ENCODE measurements around the gene FUT7.

FUT7 gene

GRCh38 chr9:137021568-137021978 is 10.3 kb downstream of the FUT7 start:
- in situ Hi-C loops (cut with MboI; ENCODE audit: low sequenced_read_pairs) = no loop called here

GRCh38 chr9:137020771-137021567 is 10.9 kb downstream of the FUT7 start:
- in situ Hi-C loops (cut with MboI; ENCODE audit: low sequenced_read_pairs) = no loop called here

GRCh38 chr9:137019891-137020683 is 11.8 kb downstream of the FUT7 start:
- in situ Hi-C loops (cut with MboI; ENCODE audit: low sequenced_read_pairs) = no loop called here

- in situ Hi-C loops (cut with MboI; ENCODE audit: low sequenced_read_pairs) = no loop called here
Observed at GRCh38 chr9:137018761-137019559, 12.9 kb downstream of the FUT7 start.

- in situ Hi-C loops (cut with MboI; ENCODE audit: low sequenced_read_pairs) = no loop called here
Observed at GRCh38 chr9:137017791-137018497, 13.9 kb downstream of the FUT7 start.

- in situ Hi-C loops (cut with MboI; ENCODE audit: low sequenced_read_pairs) = no loop called here
Observed at GRCh38 chr9:137017071-137017470, 14.8 kb downstream of the FUT7 start.

GRCh38 chr9:137016436-137016835 is 15.5 kb downstream of the FUT7 start:
- in situ Hi-C loops (cut with MboI; ENCODE audit: low sequenced_read_pairs) = no loop called here

GRCh38 chr9:137015976-137016375 is 15.9 kb downstream of the FUT7 start:
- in situ Hi-C loops (cut with MboI; ENCODE audit: low sequenced_read_pairs) = no loop called here

- in situ Hi-C loops (cut with MboI; ENCODE audit: low sequenced_read_pairs) = no loop called here
Observed at GRCh38 chr9:137015540-137015930, 16.4 kb downstream of the FUT7 start.

GRCh38 chr9:137014776-137015539 is 16.9 kb downstream of the FUT7 start:
- in situ Hi-C loops (cut with MboI; ENCODE audit: low sequenced_read_pairs) = no loop called here

- in situ Hi-C loops (cut with MboI; ENCODE audit: low sequenced_read_pairs) = no loop called here
Observed at GRCh38 chr9:137014166-137014565, 17.7 kb downstream of the FUT7 start.

- in situ Hi-C loops (cut with MboI; ENCODE audit: low sequenced_read_pairs) = no loop called here
Observed at GRCh38 chr9:137013571-137013940, 18.3 kb downstream of the FUT7 start.

GRCh38 chr9:137012694-137013570 is 19.0 kb downstream of the FUT7 start:
- in situ Hi-C loops (cut with MboI; ENCODE audit: low sequenced_read_pairs) = no loop called here

GRCh38 chr9:137011907-137012675 is 19.8 kb downstream of the FUT7 start:
- in situ Hi-C loops (cut with MboI; ENCODE audit: low sequenced_read_pairs) = no loop called here

- in situ Hi-C loops (cut with MboI; ENCODE audit: low sequenced_read_pairs) = no loop called here
Observed at GRCh38 chr9:137011156-137011555, 20.7 kb downstream of the FUT7 start.

GRCh38 chr9:137009938-137010732 is 21.8 kb downstream of the FUT7 start:
- in situ Hi-C loops (cut with MboI; ENCODE audit: low sequenced_read_pairs) = no loop called here

GRCh38 chr9:137009217-137009616 is 22.7 kb downstream of the FUT7 start:
- in situ Hi-C loops (cut with MboI; ENCODE audit: low sequenced_read_pairs) = no loop called here

- in situ Hi-C loops (cut with MboI; ENCODE audit: low sequenced_read_pairs) = no loop called here
Observed at GRCh38 chr9:137008312-137008711, 23.6 kb downstream of the FUT7 start.

All from HL-60/S4 treated with retinoic acid at 250 ng/mL for 4 days and 3 days (cell line).